K562 (cell line): Measurements from ENCODE around the gene HEATR1. TPM values are rescaled to one million over a fixed set of nuclear protein-coding genes. Genes with fewer than 3 reads are reported as not detected.
A peak's percentile ranks its signal among the peaks of the same experiment; 100 is the strongest.

Source experiments
- ARNT ChIP-seq, 2 experiments: fragments of 450-650 bp; IDR thresholded peaks; 2 replicates each; pipeline ENCODE4 v1.6.1; 2016; ENCODE audit warnings: mild to moderate bottlenecking in 1 of 2
- CREBBP ChIP-seq: IDR thresholded peaks from one replicate; pipeline ENCODE4 v1.6.1; 2012; ENCODE audit warnings: low read depth, mild to moderate bottlenecking, control low read depth, inconsistent platforms, low read length
- DIDO1 ChIP-seq: fragments of 450-650 bp; IDR thresholded peaks from 2 replicates; pipeline ENCODE4 v1.6.1; 2016; ENCODE audit warnings: low read depth, missing biosample characterization, missing genetic modification characterization
- HDAC2 ChIP-seq: fragments of 450-650 bp; IDR thresholded peaks from 2 replicates; pipeline ENCODE4 v1.6.1; 2016; ENCODE audit warnings: mild to moderate bottlenecking
- HDAC6 ChIP-seq: IDR thresholded peaks from 2 replicates; pipeline ENCODE4 v1.6.1; 2012; ENCODE audit warnings: low read depth, mild to moderate bottlenecking, control low read depth, inconsistent platforms, low read length, moderate library complexity
- HDAC8 ChIP-seq: fragments of 450-650 bp; IDR thresholded peaks from 2 replicates; pipeline ENCODE4 v1.6.1; 2016; ENCODE audit warnings: mild to moderate bottlenecking, missing genetic modification characterization, moderate library complexity, missing compliant biosample characterization
- KAT8 ChIP-seq: fragments of 450-650 bp; IDR thresholded peaks from 2 replicates; pipeline ENCODE4 v1.6.1; 2016; ENCODE audit warnings: low read depth, mild to moderate bottlenecking
- KDM1A ChIP-seq, 2 experiments: fragments of 450-650 bp; IDR thresholded peaks; 2 replicates each; pipeline ENCODE4 v1.6.1; 2016; ENCODE audit warnings: mild to moderate bottlenecking in 2 of 2
- LCOR ChIP-seq: sonication (generic); formaldehyde crosslinking; IDR thresholded peaks from 2 replicates; pipeline ENCODE4 v1.8.0; 2022; ENCODE audit warnings: mild to moderate bottlenecking, missing genetic modification reagents
- MIER1 ChIP-seq: fragments of 450-650 bp; IDR thresholded peaks from 2 replicates; pipeline ENCODE4 v1.6.1; 2016; ENCODE audit warnings: antibody characterized with exemption, mild to moderate bottlenecking, low read depth
- NCOA2 ChIP-seq, 2 experiments: fragments of 450-650 bp; IDR thresholded peaks; 2 replicates each; pipeline ENCODE4 v1.6.1; 2018; ENCODE audit warnings: mild to moderate bottlenecking in 2 of 2, moderate library complexity in 1 of 2; ENCODE audit not compliant: partially characterized antibody in 2 of 2
- PHB2 ChIP-seq: fragments of 450-650 bp; IDR thresholded peaks from 2 replicates; pipeline ENCODE4 v1.6.1; 2017; ENCODE audit warnings: low read depth
- PML ChIP-seq: IDR thresholded peaks from 2 replicates; pipeline ENCODE4 v1.6.1; 2012; ENCODE audit warnings: low read length, inconsistent platforms
- SIN3B ChIP-seq: fragments of 450-650 bp; IDR thresholded peaks from 2 replicates; pipeline ENCODE4 v1.6.1; 2017; ENCODE audit warnings: low read depth, mild to moderate bottlenecking, moderate library complexity
- SREBF1 ChIP-seq: fragments of 150-350 bp; IDR thresholded peaks from 2 replicates; pipeline ENCODE4 v1.6.1; 2014; ENCODE audit warnings: antibody characterized with exemption, low read depth, low read length, borderline replicate concordance
- ZKSCAN1 ChIP-seq: fragments of 150-350 bp; IDR thresholded peaks from 2 replicates; pipeline ENCODE4 v1.6.1; 2016; ENCODE audit warnings: low read depth, low read length
- ZNF184 ChIP-seq: sonication (generic); formaldehyde crosslinking; IDR thresholded peaks from 2 replicates; pipeline ENCODE4 v1.5.0; 2020; ENCODE audit warnings: missing genetic modification reagents
- ZNF232 ChIP-seq: sonication (generic); formaldehyde crosslinking; IDR thresholded peaks from 2 replicates; pipeline ENCODE4 v1.8.0; 2022; ENCODE audit warnings: mild to moderate bottlenecking, missing genetic modification reagents
- ZNF778 ChIP-seq: fragments of 450-650 bp; formaldehyde crosslinking; IDR thresholded peaks from 2 replicates; pipeline ENCODE4 v1.4.0; 2020; ENCODE audit warnings: mild to moderate bottlenecking, moderate library complexity
- ZNF79 ChIP-seq: fragments of 250-450 bp; sonication (Bioruptor Pico); IDR thresholded peaks from 2 replicates; pipeline ENCODE4 v1.4.0; 2020; ENCODE audit warnings: low read depth, mild to moderate bottlenecking, moderate library complexity
- ZSCAN29 ChIP-seq: fragments of 450-650 bp; IDR thresholded peaks from 2 replicates; pipeline ENCODE4 v1.6.1; 2017
- polyA plus RNA-seq, 8 experiments: library from polyadenylated mRNA; depleted of rRNA in 4 of 8; stranded (reverse) in 5 of 8; unstranded in 3 of 8; fragments of >200 nt; fragmentation: Nextera tagmentation in 2 of 8; fragmentation: Illumina TruSeq in 1 of 8; extraction: Ambion mirVana in 2 of 8; extraction: Trizol in 1 of 8; gene quantifications; 2 replicates each; pipeline versions ENCODE4 v1.2.1 to v1.2.3, GENCODE V29; 2011 to 2014; ENCODE audit warnings: inconsistent platforms in 1 of 8, missing spikeins in 1 of 8
- total RNA-seq, 7 experiments: library from RNA; depleted of rRNA in 6 of 7; stranded (reverse); fragments of >200 nt in 6 of 7; fragmentation: Illumina TruSeq in 2 of 7; extraction: Trizol in 2 of 7; gene quantifications; 2 replicates each; pipeline versions ENCODE4 v1.2.1 to v1.2.3, GENCODE V29; 2011 to 2021; ENCODE audit warnings: low replicate concordance in 1 of 7
- TF ChIP-seq, protein P1 (sequence below): fragments of 250-450 bp; sonication (Bioruptor Pico); IDR thresholded peaks from 2 replicates; pipeline ENCODE4 v1.9.0; 2021; ENCODE audit warnings: mild to moderate bottlenecking
- TF ChIP-seq, protein P2 (sequence below): sonication (generic); formaldehyde crosslinking; IDR thresholded peaks from 2 replicates; pipeline ENCODE4 v1.5.0; 2020; ENCODE audit warnings: missing genetic modification reagents
- TF ChIP-seq, protein P3 (sequence below): fragments of 250-450 bp; sonication (Bioruptor Pico); IDR thresholded peaks from 2 replicates; pipeline ENCODE4 v1.8.0; 2022; ENCODE audit warnings: inconsistent platforms, mild to moderate bottlenecking, moderate library complexity, borderline replicate concordance
- TF ChIP-seq, protein P4 (sequence below), 2 experiments: fragments of 450-650 bp; conservative IDR thresholded peaks; 2 replicates each; pipeline ENCODE4 v1.6.1; 2017; ENCODE audit warnings: mild to moderate bottlenecking in 2 of 2, moderate library complexity in 2 of 2
- TF ChIP-seq, protein P5 (sequence below): fragments of 450-650 bp; IDR thresholded peaks from 2 replicates; pipeline ENCODE4 v1.6.1; 2016; ENCODE audit warnings: borderline replicate concordance

Gene HEATR1
- total and polyA plus RNA-seq, 9 of the 15 experiments (the other 6 are each of a cell fraction or from before 2014, with no cell fraction given): 28.3 to 108 (median 50.9) TPM

DNA sequence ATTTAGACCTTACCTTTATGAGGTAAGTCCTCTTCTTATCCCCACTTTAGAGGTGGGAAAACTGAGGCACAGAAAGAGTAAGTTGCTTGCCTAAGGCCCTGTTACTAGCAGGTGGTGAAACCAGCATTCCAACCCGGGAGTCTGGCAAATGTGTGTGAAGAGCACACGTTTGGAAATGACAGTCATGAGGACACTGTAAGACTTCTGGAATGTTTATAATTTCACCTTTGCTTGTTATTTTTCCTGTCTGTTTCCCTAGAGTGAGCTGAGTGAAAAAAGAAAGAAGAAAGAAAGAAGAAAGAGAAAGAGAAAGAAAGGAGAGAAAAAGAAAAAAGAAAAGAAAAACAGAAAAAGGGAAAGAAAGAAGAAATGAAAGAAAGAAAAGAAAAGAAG, 101.7 kb downstream of the HEATR1 start (continued):
- TF ChIP-seq HDAC8 (tag) (no peak), ZKSCAN1 (no peak), ZNF184 (CRISPR knock-in tag) (no peak), SIN3B (no peak), PML (no peak), ZNF778 (CRISPR knock-in tag) (no peak), CREBBP (no peak), LCOR (CRISPR knock-in tag) (no peak), ARNT (IDR thresholded peaks at IDR 0.05) (0 out of 4 replicates have a peak, but pooled peaks of 1 of the 2 experiments have one; percentile 35), KDM1A (IDR thresholded peaks at IDR 0.05) (peak; percentile 63 to 73), DIDO1 (tag) (no peak), ZNF232 (CRISPR knock-in tag) (no peak), NCOA2 (IDR thresholded peaks at IDR 0.05; ENCODE audit: partially characterized antibody in 2 of 2) (no peak), HDAC6 (no peak), HDAC2 (peak; percentile 54; the same call in 1 of the 2 replicates), SREBF1 (no peak), MIER1 (0 out of 2 replicates have a peak, but pooled peaks have one; percentile 46), ZSCAN29 (no peak), ZNF79 (peak; percentile 50; the same call in 1 of the 2 replicates), PHB2 (no peak), KAT8 (no peak)
- TF ChIP-seq, protein P1, sequence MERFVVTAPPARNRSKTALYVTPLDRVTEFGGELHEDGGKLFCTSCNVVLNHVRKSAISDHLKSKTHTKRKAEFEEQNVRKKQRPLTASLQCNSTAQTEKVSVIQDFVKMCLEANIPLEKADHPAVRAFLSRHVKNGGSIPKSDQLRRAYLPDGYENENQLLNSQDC (CRISPR knock-in tag): no peak
- TF ChIP-seq, protein P2, sequence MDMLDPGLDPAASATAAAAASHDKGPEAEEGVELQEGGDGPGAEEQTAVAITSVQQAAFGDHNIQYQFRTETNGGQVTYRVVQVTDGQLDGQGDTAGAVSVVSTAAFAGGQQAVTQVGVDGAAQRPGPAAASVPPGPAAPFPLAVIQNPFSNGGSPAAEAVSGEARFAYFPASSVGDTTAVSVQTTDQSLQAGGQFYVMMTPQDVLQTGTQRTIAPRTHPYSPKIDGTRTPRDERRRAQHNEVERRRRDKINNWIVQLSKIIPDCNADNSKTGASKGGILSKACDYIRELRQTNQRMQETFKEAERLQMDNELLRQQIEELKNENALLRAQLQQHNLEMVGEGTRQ: no peak
- TF ChIP-seq, protein P3, sequence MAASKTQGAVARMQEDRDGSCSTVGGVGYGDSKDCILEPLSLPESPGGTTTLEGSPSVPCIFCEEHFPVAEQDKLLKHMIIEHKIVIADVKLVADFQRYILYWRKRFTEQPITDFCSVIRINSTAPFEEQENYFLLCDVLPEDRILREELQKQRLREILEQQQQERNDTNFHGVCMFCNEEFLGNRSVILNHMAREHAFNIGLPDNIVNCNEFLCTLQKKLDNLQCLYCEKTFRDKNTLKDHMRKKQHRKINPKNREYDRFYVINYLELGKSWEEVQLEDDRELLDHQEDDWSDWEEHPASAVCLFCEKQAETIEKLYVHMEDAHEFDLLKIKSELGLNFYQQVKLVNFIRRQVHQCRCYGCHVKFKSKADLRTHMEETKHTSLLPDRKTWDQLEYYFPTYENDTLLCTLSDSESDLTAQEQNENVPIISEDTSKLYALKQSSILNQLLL (CRISPR knock-in tag): no peak
- TF ChIP-seq, protein P4, sequence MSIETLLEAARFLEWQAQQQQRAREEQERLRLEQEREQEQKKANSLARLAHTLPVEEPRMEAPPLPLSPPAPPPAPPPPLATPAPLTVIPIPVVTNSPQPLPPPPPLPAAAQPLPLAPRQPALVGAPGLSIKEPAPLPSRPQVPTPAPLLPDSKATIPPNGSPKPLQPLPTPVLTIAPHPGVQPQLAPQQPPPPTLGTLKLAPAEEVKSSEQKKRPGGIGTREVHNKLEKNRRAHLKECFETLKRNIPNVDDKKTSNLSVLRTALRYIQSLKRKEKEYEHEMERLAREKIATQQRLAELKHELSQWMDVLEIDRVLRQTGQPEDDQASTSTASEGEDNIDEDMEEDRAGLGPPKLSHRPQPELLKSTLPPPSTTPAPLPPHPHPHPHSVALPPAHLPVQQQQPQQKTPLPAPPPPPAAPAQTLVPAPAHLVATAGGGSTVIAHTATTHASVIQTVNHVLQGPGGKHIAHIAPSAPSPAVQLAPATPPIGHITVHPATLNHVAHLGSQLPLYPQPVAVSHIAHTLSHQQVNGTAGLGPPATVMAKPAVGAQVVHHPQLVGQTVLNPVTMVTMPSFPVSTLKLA (conservative IDR thresholded peaks at IDR 0.05): no peak
- TF ChIP-seq, protein P5, sequence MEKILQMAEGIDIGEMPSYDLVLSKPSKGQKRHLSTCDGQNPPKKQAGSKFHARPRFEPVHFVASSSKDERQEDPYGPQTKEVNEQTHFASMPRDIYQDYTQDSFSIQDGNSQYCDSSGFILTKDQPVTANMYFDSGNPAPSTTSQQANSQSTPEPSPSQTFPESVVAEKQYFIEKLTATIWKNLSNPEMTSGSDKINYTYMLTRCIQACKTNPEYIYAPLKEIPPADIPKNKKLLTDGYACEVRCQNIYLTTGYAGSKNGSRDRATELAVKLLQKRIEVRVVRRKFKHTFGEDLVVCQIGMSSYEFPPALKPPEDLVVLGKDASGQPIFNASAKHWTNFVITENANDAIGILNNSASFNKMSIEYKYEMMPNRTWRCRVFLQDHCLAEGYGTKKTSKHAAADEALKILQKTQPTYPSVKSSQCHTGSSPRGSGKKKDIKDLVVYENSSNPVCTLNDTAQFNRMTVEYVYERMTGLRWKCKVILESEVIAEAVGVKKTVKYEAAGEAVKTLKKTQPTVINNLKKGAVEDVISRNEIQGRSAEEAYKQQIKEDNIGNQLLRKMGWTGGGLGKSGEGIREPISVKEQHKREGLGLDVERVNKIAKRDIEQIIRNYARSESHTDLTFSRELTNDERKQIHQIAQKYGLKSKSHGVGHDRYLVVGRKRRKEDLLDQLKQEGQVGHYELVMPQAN: 0 out of 2 replicates have a peak, but pooled peaks have one; percentile 29
